Measurements from ENCODE around the gene MAPK9. TPM values are rescaled to one million over a fixed set of nuclear protein-coding genes. Genes with fewer than 3 reads are reported as not detected.

The MAPK9 gene
- total RNA-seq, 1 experiment from 2014 or later = 43.4 TPM

DNA sequence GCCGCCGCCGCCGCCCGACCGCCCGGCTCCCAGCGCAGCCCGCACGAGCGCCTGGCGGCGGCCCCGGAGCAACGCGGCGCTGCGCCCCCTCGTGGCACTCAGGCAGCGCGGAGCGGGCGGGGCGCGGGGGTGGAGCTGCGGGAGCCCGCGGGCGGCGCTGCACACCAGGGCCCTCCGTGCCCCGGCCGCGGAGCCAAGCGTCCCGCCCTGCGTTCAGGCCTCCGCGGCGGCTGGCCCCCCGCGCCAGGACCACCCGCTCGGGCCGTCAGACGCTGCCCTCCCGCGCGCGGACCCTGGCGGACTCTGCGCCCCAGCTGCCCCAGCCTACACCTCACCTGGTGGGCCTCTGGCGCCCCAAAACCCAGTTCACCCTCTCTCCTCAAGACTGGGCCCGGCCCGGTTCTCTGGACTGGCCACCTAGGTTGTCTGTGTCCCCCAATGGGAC is 82.7 kb downstream of the MAPK9 start, which contains the start of gene RASGEF1C:
Gene RASGEF1C, minus strand, starts transcription at position 75 of the 445 bp plus-strand sequence. CDS start 71,159 bp downstream, outside the sequence.
- CTCF ChIA-PET = interaction anchor here (0.6 to 1.9 kb wide), 9 partner anchors 9 to 397 kb away, joined by 3 to 6 read pairs (median 4); no protein-coding TSS in a partner anchor
- H4K20me1 ChIP-seq (ENCODE audit: insufficient read depth) = no peaks in the 10 kb centered on the region
- RAD21 ChIA-PET (ENCODE audit: low non-redundant PET in 1 of 2, low total read pairs in 2 of 2, uncharacterized antibody in 2 of 2, unreplicated experiment in 2 of 2) = no interaction called here
- TF ChIP-seq SRF (IDR thresholded peaks at IDR 0.05; ENCODE audit: low read depth) (no peak), JUND (IDR thresholded peaks at IDR 0.05) (no peak), ZNF274 (IDR thresholded peaks at IDR 0.05; ENCODE audit: low read depth, low read length) (no peak), ZFX (IDR thresholded peaks at IDR 0.05) (0 out of 2 replicates have a peak, but pooled peaks have one; percentile 17), TCF7L2 (IDR thresholded peaks at IDR 0.05; ENCODE audit: borderline replicate concordance, extremely low read depth, insufficient read depth, insufficient read length) (no peak), YY1 (IDR thresholded peaks at IDR 0.05; ENCODE audit: extremely low read depth, insufficient replicate concordance, low read depth, low read length) (peak; percentile 39), POLR2A (IDR thresholded peaks at IDR 0.05; ENCODE audit: borderline replicate concordance, extremely low read depth, insufficient read depth, insufficient read length) (no peak), POLR2AphosphoS5 (IDR thresholded peaks at IDR 0.05; ENCODE audit: low read depth, low read length) (peak; percentile 46), RAD21 (IDR thresholded peaks at IDR 0.05; ENCODE audit: low read depth) (0 out of 2 replicates have a peak, but pooled peaks have one; percentile 16), REST (IDR thresholded peaks at IDR 0.05; ENCODE audit: low read depth) (no peak), CBX3 (IDR thresholded peaks at IDR 0.05; ENCODE audit: low read depth) (no peak)
- TF ChIP-seq, protein P1, sequence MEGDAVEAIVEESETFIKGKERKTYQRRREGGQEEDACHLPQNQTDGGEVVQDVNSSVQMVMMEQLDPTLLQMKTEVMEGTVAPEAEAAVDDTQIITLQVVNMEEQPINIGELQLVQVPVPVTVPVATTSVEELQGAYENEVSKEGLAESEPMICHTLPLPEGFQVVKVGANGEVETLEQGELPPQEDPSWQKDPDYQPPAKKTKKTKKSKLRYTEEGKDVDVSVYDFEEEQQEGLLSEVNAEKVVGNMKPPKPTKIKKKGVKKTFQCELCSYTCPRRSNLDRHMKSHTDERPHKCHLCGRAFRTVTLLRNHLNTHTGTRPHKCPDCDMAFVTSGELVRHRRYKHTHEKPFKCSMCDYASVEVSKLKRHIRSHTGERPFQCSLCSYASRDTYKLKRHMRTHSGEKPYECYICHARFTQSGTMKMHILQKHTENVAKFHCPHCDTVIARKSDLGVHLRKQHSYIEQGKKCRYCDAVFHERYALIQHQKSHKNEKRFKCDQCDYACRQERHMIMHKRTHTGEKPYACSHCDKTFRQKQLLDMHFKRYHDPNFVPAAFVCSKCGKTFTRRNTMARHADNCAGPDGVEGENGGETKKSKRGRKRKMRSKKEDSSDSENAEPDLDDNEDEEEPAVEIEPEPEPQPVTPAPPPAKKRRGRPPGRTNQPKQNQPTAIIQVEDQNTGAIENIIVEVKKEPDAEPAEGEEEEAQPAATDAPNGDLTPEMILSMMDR (IDR thresholded peaks at IDR 0.05 in 2 of 3, conservative IDR thresholded peaks at IDR 0.05 in 1 of 3; ENCODE audit: borderline replicate concordance in 1 of 3, insufficient read depth in 1 of 3, low read depth in 2 of 3, low read length in 2 of 3) = peak in 2 of 3 experiments; percentile 36 to 37; a peak in 3 of 6 replicates
- TF ChIP-seq, protein P2, sequence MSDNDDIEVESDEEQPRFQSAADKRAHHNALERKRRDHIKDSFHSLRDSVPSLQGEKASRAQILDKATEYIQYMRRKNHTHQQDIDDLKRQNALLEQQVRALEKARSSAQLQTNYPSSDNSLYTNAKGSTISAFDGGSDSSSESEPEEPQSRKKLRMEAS (IDR thresholded peaks at IDR 0.05) = peak; percentile 39; the same call in 1 of the 2 replicates
- no peaks in the 10 kb centered on the region for H3K27me3 ChIP-seq (ENCODE audit: insufficient read depth, low read length)
- DNase-seq (ENCODE audit: low read depth, low spot score) (peak; percentile 19), ATAC-seq (peak; percentile 93)
- peak within 1 kb of the TSS; percentile 78 for H2AFZ ChIP-seq (ENCODE audit: low read depth, low read length, poor library complexity, severe bottlenecking)
- H3K27ac ChIP-seq (ENCODE audit: low read depth, low read length) = peak within 1 kb of the TSS; percentile 34; the same call in 1 of the 2 replicates
- H3K9me2 ChIP-seq (ENCODE audit: insufficient read depth) = no peaks in the 10 kb centered on the region
- no peaks in the 10 kb centered on the region for H3K36me3 ChIP-seq (ENCODE audit: control insufficient read depth in 1 of 2, insufficient read depth in 2 of 2, low read length in 2 of 2)
- intact Hi-C loops (cut with micrococcal nuclease) = loop anchor here (2.0 to 10.0 kb wide), 2 partner anchors 82 to 266 kb away; no protein-coding TSS in a partner anchor
- H3K9ac ChIP-seq (ENCODE audit: low read length) = peak within 1 kb of the TSS; percentile 45; the same call in 1 of the 2 replicates
- peak within 1 kb of the TSS; percentile 89 for H3K4me2 ChIP-seq (ENCODE audit: low read length)
- POLR2A ChIA-PET = no interaction called here
- no peaks in the 10 kb centered on the region for H3K9me3 ChIP-seq (ENCODE audit: control insufficient read depth in 1 of 2, insufficient read depth in 1 of 2, low read depth in 1 of 2, low read length in 2 of 2)
- H3K4me3 ChIP-seq (replicated peaks in 1 of 2; ENCODE audit: low read depth in 1 of 2, low read length in 2 of 2) = peak within 1 kb of the TSS; percentile 47 to 60
- no peaks in the 10 kb centered on the region for H3K79me2 ChIP-seq (ENCODE audit: insufficient read depth, low read length)
- peaks cover 5 to 14% of the 10 kb centered on the region in 2 experiments; a peak in 3 of 4 replicates for H3K4me1 ChIP-seq (ENCODE audit: control insufficient read depth in 1 of 2, insufficient read depth in 2 of 2, low read length in 2 of 2)
- no TSS peak for BruUV-seq (replicated peaks)

All from HCT116 (cell line).